Measurements from ENCODE around the gene HPN.

DNA sequence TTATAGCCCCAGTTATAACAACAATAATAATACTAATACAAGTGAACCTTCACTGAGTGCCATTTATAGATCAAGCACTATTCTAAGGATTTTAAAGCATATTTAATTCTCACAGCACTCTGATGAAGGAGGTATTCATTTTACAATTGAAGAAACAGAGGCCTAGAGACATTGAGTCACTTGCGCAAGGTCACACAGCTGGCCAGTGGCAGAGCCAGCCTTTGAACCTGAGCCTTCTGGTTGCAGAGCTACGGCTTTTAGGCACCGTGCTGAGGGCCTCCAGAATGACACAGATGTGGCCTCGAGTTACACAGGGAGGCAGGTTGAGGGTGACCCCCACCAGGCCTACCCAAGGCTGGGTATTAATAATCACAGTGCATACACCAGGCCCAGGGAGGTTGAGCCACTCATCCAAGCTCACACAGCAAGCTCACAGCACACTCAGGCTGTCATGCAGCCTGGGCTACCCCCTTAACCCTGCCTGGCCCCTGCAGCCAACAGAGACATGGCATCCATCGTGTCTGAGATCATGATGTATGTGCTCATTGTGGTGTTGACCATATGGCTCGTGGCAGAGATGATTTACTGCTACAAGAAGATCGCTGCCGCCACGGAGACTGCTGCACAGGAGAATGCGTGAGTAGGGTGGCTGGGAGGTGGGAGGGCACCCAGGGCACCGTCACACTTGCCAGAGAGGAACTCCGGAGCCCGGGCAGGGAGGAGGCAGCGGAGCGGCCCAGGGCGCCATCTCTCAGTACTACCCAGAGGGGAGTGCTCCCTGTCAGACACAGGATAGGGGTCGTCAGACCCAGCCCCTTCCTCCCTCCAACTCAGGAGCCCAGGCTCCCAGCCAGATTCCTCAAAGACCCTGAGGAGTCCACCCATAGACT is 2.7 kb upstream of the HPN start:
- no peak for TF ChIP-seq TAF1 (IDR thresholded peaks at IDR 0.05; ENCODE audit: low read depth, low read length)
- TF ChIP-seq POLR2A (IDR thresholded peaks at IDR 0.05; ENCODE audit: low read depth, low read length): no peak
- no peak for TF ChIP-seq POLR2AphosphoS5 (IDR thresholded peaks at IDR 0.05; ENCODE audit: low read depth, low read length)

All from GM12891 (cell line).